NCI-H1417 treated with DMSO at 0.1 percent for 48 hours (cell line): ENCODE data around the gene TPPP2.

ENCODE experiments used
- DNase-seq: peaks from one replicate; lab custom pipeline; 2025; lab: John Stamatoyannopoulos, UW

The TPPP2 gene

GRCh38 chr14:21017528-21018245, 12.3 kb upstream of the TPPP2 start:
- no peak for DNase-seq

GRCh38 chr14:21018286-21018685, 11.7 kb upstream of the TPPP2 start:
- no peak for DNase-seq

DNA sequence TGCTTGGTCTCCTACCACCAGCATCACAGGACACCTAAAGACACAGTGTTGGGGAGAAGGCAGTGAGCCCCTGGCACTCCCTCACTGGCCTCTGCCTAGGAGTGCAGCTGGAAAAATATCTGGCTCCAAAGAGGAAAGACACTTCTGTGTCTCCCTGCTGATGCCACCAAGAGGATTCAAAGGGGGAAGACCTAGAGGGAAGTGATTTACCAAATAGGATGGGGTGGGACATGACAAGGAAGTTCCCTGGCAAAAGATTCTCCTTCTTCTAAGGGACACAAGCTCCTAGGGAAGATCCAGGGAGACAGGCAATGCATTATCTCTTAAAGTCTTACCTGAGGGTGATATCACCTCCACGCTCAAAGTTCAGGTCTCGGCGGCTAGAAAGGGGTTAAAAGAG, 11.2 kb upstream of the TPPP2 start:
- DNase-seq = no peak

DNA sequence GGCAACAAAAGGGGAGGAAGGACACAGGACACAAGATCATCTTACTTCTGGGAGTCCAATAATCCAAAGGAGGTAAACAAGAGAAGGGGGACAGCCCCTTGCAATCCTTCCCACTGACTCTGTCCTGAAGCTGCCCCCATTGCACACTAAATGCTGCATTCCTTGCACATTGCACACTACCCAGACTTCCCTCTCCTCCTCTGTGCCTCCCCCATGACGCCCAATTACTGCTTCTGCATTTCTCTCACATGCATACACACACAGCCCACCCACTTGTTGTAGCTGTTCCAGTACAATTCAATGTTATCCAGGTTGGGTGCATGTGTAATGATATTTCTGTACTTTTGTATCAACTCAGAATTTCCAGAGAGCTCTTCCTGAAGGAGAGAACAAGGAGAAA, 10.7 kb upstream of the TPPP2 start:
- DNase-seq = no peak

DNA sequence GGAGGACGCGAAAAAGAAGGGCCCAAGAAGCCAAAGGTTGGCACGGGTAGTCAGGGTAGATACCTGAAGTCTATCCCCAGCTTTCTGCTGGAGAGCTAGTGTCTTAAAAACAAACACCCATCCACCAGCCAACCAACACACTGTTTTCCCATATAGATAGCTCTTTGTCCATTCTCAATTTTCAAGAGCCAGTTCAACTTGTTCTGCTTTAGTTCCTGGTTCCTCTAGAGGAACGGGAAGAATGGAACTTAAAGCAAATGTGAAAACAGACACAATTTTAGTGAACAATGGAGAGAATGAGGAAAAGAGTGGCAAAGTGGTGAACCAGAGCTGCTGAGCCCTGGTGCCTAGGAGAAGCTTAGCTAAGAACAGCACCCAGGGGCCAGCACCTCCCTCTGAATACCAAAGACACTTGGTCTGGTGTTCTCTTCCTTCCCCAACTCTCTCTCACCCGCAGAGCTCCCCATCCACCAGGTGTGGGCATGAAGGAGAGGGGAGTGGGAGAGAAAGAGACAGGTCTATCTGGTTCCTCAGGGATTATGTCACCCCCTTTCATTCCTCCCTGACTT, 9.0 kb upstream of the TPPP2 start:
- no peak for DNase-seq

DNA sequence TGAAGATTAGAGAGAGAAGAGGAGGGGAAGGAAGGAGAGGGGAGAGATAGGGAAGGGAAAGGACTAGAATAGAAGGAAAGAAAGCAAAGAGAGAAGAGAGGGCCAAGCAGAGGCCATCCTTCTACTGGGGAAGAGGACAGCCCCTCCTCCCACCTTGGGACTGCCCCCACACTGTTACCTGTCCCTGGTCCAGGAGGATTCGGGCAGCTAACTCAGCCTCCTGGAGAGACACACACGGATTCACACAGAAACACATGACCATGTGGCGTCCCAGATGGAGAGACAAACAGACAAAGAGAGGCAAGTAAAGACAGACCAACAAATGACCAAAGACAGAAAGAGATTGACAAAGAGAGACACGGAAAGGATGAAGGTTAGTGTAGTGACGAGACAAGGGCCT, 7.3 kb upstream of the TPPP2 start:
- DNase-seq = no peak

- DNase-seq = no peak
Measured at GRCh38 chr14:21023174-21023573, 6.8 kb upstream of the TPPP2 start.

GRCh38 chr14:21023817-21024584, 6.0 kb upstream of the TPPP2 start:
- DNase-seq = no peak

DNA sequence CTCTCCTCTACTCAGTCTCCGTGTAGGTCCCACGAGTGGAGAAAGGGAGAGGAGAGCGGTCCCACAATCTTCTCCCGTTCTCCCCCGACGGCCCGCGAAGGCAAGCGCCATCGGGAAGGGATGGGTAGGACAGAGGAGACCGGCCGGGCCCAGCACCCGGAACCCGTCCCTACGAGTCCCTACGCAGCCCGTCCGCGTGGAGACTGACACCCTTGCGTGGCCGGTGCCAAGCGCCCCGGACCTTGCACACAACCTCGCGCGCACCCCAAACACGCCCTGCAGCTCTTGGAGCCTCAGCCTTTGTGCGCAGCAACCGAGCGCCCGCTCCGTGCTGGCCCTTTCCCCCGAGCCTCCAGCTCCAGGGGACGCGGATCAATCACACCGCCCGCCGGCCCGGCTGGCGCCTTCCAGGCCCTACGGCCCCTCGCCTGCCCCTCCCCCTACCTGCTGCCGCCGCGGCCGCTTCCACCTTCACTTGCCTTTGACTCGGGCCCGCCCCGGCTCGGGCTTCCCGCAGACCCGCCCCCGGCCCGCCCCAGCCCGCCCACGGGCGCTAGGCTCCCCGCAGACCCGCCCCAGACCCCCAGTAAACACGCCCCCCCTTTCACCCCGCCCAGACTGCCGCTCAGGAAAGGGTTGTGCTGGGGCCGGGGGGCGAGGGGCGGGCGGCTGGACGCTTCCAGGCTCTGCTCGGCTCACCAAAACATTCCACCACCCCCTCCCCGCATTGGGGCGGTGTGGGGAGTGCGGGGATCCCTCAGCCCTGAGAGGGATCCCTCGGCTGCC, 5.2 kb upstream of the TPPP2 start, which contains the start of gene NDRG2:
Gene NDRG2, minus strand, starts transcription at position 477 of the 786 bp plus-strand sequence. CDS start 1,746 bp downstream, outside the sequence.
- DNase-seq = no peak

GRCh38 chr14:21025371-21026273, 4.4 kb upstream of the TPPP2 start:
- no peak for DNase-seq

DNA sequence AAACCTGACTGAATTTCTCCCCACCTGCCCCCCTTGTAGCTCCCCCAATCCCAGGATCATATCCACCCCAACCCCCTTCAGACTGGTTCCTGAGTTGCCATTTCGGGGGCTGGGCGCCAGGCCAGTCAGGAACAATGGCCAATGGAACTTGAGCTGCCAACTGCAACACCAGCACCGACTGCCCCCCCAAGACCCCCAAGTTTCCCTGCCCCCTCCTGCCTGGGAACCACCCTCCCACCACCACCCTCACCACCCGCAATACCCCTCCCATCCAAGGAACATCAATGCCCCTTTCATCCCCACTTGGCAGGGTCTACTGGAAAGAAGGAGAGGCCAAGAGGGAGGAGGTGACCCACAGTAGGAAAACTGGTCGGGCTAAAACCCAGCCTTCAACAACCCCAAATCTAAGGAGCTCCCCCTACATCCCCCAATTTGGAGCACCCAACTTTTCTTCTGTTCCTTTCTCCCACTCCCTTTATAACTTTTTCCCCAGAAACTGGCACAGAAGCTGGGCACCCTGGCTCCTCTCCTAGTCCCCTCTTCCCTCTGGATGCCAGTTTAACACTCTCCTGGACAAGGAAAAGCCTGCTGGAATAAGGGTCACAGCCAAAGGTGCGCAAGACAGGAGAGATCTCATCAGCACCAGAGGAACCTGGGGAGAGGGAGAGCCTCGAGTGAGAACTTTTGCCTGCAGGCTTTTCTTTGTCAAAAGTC, 3.6 kb upstream of the TPPP2 start:
- no peak for DNase-seq

DNA sequence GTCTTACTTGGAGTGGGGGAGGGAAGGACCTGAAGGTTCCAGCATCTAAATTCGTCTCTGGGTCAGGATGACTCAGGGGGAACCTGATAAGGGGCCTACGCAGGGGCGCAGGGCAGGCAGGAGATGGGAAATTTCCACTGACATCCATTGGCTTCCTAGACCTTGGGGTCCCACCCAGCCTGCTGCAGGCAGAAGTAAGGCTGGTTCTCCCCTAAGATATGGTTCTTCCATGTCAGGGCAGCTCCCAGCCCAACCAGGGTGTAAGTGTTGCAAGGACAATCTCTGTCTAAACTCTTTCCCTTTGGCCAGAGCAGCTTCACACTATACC, 3.1 kb upstream of the TPPP2 start:
- DNase-seq = no peak

GRCh38 chr14:21030531-21030930, 514 bp downstream of the TPPP2 start:
- DNase-seq = no peak

DNA sequence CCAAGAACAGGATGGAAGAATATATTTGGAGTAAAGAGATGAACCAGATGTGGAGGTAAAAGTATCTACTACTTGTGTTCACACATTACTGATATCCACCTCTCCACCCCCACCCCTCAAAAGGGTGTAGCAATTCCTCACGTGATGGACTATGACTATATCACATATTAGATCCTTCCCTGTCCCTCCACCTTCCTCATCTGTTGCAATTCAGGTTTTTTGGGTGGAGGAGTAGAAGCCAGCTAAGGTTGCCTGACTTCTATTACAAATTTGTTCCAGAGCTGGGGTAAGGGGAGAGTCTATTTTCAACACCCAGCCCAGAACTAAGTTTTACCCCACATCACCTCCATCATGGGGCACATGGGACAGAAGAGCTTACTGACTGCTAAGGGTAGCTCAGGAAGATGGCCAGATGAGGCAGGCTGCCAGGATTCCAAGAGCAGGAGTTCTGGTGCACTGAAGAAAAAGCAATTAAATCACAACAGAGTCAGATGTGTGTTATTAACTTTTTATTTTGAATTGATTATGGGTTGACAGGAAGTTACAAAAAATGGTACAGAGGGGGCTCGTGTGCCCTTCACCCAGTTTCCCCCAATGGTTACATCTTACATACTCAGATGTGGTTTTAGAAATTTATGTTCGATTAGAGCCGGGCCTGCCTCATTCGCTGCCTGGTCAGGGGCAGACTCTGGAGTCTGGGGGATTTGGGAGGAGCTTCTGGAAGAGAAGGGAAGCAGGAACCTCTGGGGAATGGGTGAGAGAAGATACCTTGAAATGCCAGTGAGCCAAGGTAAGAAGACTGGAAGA, 2.5 kb downstream of the TPPP2 start:
- no peak for DNase-seq

GRCh38 chr14:21033133-21033698, 3.2 kb downstream of the TPPP2 start:
- DNase-seq = no peak

GRCh38 chr14:21034707-21035106, 4.7 kb downstream of the TPPP2 start, which contains the start of gene RNASE13:
Gene RNASE13, minus strand, starts transcription at chr14:21034807. Its CDS starts 519 bp downstream, at chr14:21034288.
- DNase-seq = no peak

- no peak for DNase-seq
Measured at GRCh38 chr14:21036751-21037150, 6.7 kb downstream of the TPPP2 start.

DNA sequence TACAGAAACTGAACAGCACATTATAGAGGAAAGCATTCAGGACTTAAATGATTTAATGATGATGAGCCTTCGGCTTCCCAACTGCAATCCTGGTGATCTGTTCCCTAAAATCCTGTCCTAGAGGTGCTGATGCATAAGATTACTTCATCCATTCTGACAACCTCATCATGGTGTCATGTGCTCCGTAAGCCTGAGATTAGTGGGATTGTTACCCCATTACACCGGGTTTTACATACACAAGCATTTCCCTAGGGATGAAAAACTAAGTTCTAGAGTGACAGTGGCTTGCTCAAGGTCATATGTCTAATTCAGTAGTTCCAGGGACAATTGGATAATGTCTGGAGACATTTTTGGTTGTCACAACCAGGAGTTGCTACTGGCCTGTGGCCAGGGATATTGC, 7.1 kb downstream of the TPPP2 start:
- DNase-seq = no peak
